WTC11 (cell line): ENCODE data around the gene WDR1. TPM values are rescaled to one million over a fixed set of nuclear protein-coding genes. Genes with fewer than 3 reads are reported as not detected.

ENCODE experiments used
- ATAC-seq: fragments of 200-7000 bp; cut with Tn5 transposase; 2 replicates; pipeline ENCODE4 v1.10.0; 2021; ENCODE audit warnings: mild to moderate bottlenecking, moderate library complexity
- CTCF ChIA-PET: fragments of 300-600 bp; sonication (Branson Sonifier 250); formaldehyde crosslinking; loops from one replicate; lab custom pipeline; 2021; ENCODE audit warnings: antibody characterized with exemption; lab: Charles Lee
- POLR2A ChIA-PET: fragments of 350-600 bp; sonication (Branson Sonifier 250); formaldehyde crosslinking; loops from one replicate; lab custom pipeline; 2021; ENCODE audit warnings: antibody characterized with exemption; lab: Charles Lee
- DNase-seq: peaks from one replicate; pipeline ENCODE4 v3.0.0; 2021; ENCODE audit warnings: low spot score
- H3K27ac Mint-ChIP-seq: 2 replicates; pipeline ENCODE4 v1.8.0; 2021; ENCODE audit warnings: mixed read lengths
- H3K27me3 Mint-ChIP-seq: 2 replicates; pipeline ENCODE4 v1.8.0; 2021; ENCODE audit warnings: low read depth, mild to moderate bottlenecking, moderate library complexity, mixed read lengths
- H3K36me3 Mint-ChIP-seq: 2 replicates; pipeline ENCODE4 v1.8.0; 2021; ENCODE audit warnings: mixed read lengths
- H3K4me1 Mint-ChIP-seq: 2 replicates; pipeline ENCODE4 v1.8.0; 2022; ENCODE audit warnings: mixed read lengths
- H3K4me3 Mint-ChIP-seq: 2 replicates; pipeline ENCODE4 v1.8.0; 2021; ENCODE audit warnings: mild to moderate bottlenecking, moderate library complexity, mixed read lengths
- H3K9me3 Mint-ChIP-seq: 2 replicates; pipeline ENCODE4 v1.8.0; 2021; ENCODE audit warnings: mixed read lengths
- HMGA2 ChIP-seq: fragments of 250-450 bp; sonication (Bioruptor Pico); IDR thresholded peaks from 2 replicates; pipeline ENCODE4 v1.4.0; 2021; ENCODE audit warnings: mild to moderate bottlenecking, moderate library complexity
- IRF2 ChIP-seq: sonication (generic); formaldehyde crosslinking; IDR thresholded peaks from 2 replicates; pipeline ENCODE4 v1.8.0; 2022; ENCODE audit warnings: low read depth, missing genetic modification reagents, borderline replicate concordance
- KAT7 ChIP-seq: sonication (generic); formaldehyde crosslinking; IDR thresholded peaks from 2 replicates; pipeline ENCODE4 v1.8.1; 2023; ENCODE audit warnings: missing genetic modification reagents, mild to moderate bottlenecking, borderline replicate concordance
- SMAD3 ChIP-seq: sonication (generic); formaldehyde crosslinking; IDR thresholded peaks from 2 replicates; pipeline ENCODE4 v1.8.0; 2022; ENCODE audit warnings: missing genetic modification reagents, mild to moderate bottlenecking, borderline replicate concordance
- SOX15 ChIP-seq: fragments of 250-450 bp; sonication (Bioruptor Pico); IDR thresholded peaks from 2 replicates; pipeline ENCODE4 v1.9.0; 2021; ENCODE audit warnings: mild to moderate bottlenecking
- TEAD4 ChIP-seq: sonication (generic); formaldehyde crosslinking; IDR thresholded peaks from 2 replicates; pipeline ENCODE4 v1.8.0; 2022; ENCODE audit warnings: mild to moderate bottlenecking, missing genetic modification reagents
- TP53 ChIP-seq: sonication (generic); formaldehyde crosslinking; IDR thresholded peaks from 2 replicates; pipeline ENCODE4 v1.8.1; 2023; ENCODE audit warnings: mild to moderate bottlenecking, missing genetic modification reagents
- ZNF423 ChIP-seq: fragments of 250-450 bp; sonication (Bioruptor Pico); IDR thresholded peaks from 2 replicates; pipeline ENCODE4 v2.1.2; 2022; ENCODE audit warnings: mild to moderate bottlenecking, moderate library complexity
- total RNA-seq: library from RNA; stranded (reverse); gene quantifications from 3 replicates; pipeline ENCODE4 v1.2.3, GENCODE V29; 2021
- TF ChIP-seq, protein P1 (sequence below): sonication (generic); formaldehyde crosslinking; IDR thresholded peaks from 2 replicates; pipeline ENCODE4 v1.8.1; 2023; ENCODE audit warnings: mild to moderate bottlenecking, missing genetic modification reagents
- TF ChIP-seq, protein P2 (sequence below): fragments of 250-450 bp; sonication (Bioruptor Pico); IDR thresholded peaks from 2 replicates; pipeline ENCODE4 v2.1.2; 2022; ENCODE audit warnings: mild to moderate bottlenecking, moderate library complexity
- TF ChIP-seq, protein P3 (sequence below): sonication (generic); formaldehyde crosslinking; IDR thresholded peaks from 2 replicates; pipeline ENCODE4 v1.8.0; 2023; ENCODE audit warnings: mild to moderate bottlenecking, missing genetic modification reagents
- TF ChIP-seq, protein P4 (sequence below): fragments of 200-600 bp; IDR thresholded peaks from 2 replicates; pipeline ENCODE4 v1.8.0; 2022; ENCODE audit warnings: antibody characterized with exemption
- TF ChIP-seq, protein P5 (sequence below): sonication (generic); formaldehyde crosslinking; IDR thresholded peaks from 2 replicates; pipeline ENCODE4 v1.8.1; 2023; ENCODE audit warnings: mild to moderate bottlenecking, missing genetic modification reagents
- TF ChIP-seq, protein P6 (sequence below): fragments of 250-450 bp; sonication (Bioruptor Pico); IDR thresholded peaks from 2 replicates; pipeline ENCODE4 v1.9.0; 2021; ENCODE audit warnings: mild to moderate bottlenecking
- TF ChIP-seq, protein P7 (sequence below): sonication (generic); formaldehyde crosslinking; IDR thresholded peaks from 2 replicates; pipeline ENCODE4 v1.8.1; 2023; ENCODE audit warnings: mild to moderate bottlenecking, missing genetic modification reagents, borderline replicate concordance
- TF ChIP-seq, protein P8 (sequence below): sonication (generic); formaldehyde crosslinking; IDR thresholded peaks from 2 replicates; pipeline ENCODE4 v1.8.0; 2022; ENCODE audit warnings: missing genetic modification reagents

Gene WDR1
- total RNA-seq, 1 experiment from 2014 or later = 288 TPM

DNA sequence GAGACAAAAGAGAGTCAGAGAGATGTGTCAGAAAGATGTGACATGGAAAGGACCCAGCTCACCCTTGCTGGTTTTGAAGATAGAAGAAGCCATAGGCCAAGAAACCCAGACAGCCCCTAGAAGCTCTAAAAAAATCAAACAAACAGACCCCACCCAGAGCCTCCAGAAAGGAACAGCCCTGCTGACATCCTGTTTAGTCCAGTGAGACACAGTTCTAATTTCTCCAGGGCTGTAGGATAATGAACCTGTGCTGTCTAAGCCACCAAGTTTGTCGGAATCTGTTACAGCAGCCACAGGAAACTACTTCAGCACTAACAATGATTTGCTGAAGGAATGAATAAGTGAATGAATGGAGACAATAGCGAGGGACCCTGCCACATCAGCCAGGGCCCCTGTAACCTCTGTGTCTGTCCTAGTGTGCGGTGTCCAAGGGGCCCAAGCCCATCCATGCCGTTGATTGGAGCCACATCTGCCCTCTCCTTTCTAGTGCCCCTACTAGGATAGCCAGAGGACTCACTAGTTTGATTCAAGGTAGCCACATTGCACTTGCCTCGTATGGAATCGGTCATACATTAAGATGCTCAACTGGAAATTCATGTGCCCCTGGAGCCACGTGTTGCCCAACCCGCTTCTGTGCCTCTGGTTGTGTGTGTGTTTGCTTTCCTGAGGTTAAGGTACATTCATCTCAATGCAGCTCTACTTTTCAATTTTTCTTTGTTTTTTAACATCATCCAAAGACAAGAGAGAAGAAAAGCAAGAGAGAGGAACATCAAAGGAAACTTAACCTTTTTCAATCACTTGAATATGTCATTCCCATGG lies 62.8 kb downstream of the WDR1 start (continued):
- TF ChIP-seq, protein P1, sequence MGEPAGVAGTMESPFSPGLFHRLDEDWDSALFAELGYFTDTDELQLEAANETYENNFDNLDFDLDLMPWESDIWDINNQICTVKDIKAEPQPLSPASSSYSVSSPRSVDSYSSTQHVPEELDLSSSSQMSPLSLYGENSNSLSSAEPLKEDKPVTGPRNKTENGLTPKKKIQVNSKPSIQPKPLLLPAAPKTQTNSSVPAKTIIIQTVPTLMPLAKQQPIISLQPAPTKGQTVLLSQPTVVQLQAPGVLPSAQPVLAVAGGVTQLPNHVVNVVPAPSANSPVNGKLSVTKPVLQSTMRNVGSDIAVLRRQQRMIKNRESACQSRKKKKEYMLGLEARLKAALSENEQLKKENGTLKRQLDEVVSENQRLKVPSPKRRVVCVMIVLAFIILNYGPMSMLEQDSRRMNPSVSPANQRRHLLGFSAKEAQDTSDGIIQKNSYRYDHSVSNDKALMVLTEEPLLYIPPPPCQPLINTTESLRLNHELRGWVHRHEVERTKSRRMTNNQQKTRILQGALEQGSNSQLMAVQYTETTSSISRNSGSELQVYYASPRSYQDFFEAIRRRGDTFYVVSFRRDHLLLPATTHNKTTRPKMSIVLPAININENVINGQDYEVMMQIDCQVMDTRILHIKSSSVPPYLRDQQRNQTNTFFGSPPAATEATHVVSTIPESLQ (CRISPR knock-in tag) = no peak

DNA sequence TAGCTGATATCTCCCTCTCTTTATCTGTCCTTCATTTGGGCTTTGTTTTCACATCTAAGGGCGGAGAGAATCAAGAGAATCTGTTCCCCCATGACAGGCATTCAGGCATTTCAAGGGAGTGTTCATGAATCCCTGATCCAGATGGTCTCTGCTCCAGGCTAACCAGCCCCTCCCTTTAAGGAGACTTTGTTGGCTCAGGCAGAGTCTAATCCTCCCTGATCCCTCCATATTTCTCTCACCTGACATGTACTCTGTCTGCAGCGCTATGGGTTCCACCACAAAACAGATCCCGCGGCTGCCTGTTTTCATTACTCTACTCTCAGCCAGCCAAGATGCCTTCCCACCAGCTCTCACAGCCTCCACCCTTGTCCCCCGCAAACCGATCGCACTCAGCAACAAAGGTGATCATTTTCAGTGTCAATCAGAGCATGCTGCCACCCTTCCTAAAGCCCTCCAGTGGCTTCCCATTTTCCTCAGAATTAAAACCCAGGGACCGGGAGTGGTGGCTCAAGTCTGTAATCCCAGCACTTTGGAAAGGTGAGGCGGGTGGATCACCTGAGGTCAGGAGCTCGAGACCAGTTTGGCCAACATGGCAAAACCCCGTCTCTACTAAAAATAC lies 65.0 kb downstream of the WDR1 start:
- Mint-ChIP-seq H3K27ac (no peak overlapping the region), H3K27me3 (no peaks in the 10 kb centered on the region; the same call in 1 of the 2 replicates), H3K4me1 (peaks cover 24% of the 10 kb centered on the region), H3K4me3 (no peak overlapping the region), H3K36me3 (no peaks in the 10 kb centered on the region), H3K9me3 (peaks cover 14% of the 10 kb centered on the region)
- CTCF ChIA-PET = interaction anchor here (0.6 to 1.6 kb wide), 3 partner anchors 12 to 158 kb away, joined by 3 to 4 read pairs (median 4); no protein-coding TSS in a partner anchor
- DNase-seq (no peak), ATAC-seq (no peak)
- POLR2A ChIA-PET = no interaction called here
- no peak for TF ChIP-seq TP53 (CRISPR knock-in tag)
- TF ChIP-seq, protein P2, sequence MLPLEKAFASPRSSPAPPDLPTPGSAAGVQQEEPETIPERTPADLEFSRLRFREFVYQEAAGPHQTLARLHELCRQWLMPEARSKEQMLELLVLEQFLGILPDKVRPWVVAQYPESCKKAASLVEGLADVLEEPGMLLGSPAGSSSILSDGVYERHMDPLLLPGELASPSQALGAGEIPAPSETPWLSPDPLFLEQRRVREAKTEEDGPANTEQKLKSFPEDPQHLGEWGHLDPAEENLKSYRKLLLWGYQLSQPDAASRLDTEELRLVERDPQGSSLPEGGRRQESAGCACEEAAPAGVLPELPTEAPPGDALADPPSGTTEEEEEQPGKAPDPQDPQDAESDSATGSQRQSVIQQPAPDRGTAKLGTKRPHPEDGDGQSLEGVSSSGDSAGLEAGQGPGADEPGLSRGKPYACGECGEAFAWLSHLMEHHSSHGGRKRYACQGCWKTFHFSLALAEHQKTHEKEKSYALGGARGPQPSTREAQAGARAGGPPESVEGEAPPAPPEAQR (CRISPR knock-in tag) = no peak
- TF ChIP-seq, protein P3, sequence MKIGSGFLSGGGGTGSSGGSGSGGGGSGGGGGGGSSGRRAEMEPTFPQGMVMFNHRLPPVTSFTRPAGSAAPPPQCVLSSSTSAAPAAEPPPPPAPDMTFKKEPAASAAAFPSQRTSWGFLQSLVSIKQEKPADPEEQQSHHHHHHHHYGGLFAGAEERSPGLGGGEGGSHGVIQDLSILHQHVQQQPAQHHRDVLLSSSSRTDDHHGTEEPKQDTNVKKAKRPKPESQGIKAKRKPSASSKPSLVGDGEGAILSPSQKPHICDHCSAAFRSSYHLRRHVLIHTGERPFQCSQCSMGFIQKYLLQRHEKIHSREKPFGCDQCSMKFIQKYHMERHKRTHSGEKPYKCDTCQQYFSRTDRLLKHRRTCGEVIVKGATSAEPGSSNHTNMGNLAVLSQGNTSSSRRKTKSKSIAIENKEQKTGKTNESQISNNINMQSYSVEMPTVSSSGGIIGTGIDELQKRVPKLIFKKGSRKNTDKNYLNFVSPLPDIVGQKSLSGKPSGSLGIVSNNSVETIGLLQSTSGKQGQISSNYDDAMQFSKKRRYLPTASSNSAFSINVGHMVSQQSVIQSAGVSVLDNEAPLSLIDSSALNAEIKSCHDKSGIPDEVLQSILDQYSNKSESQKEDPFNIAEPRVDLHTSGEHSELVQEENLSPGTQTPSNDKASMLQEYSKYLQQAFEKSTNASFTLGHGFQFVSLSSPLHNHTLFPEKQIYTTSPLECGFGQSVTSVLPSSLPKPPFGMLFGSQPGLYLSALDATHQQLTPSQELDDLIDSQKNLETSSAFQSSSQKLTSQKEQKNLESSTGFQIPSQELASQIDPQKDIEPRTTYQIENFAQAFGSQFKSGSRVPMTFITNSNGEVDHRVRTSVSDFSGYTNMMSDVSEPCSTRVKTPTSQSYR (CRISPR knock-in tag) = no peak
- TF ChIP-seq, protein P4, sequence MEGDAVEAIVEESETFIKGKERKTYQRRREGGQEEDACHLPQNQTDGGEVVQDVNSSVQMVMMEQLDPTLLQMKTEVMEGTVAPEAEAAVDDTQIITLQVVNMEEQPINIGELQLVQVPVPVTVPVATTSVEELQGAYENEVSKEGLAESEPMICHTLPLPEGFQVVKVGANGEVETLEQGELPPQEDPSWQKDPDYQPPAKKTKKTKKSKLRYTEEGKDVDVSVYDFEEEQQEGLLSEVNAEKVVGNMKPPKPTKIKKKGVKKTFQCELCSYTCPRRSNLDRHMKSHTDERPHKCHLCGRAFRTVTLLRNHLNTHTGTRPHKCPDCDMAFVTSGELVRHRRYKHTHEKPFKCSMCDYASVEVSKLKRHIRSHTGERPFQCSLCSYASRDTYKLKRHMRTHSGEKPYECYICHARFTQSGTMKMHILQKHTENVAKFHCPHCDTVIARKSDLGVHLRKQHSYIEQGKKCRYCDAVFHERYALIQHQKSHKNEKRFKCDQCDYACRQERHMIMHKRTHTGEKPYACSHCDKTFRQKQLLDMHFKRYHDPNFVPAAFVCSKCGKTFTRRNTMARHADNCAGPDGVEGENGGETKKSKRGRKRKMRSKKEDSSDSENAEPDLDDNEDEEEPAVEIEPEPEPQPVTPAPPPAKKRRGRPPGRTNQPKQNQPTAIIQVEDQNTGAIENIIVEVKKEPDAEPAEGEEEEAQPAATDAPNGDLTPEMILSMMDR = no peak
- TF ChIP-seq TEAD4 (CRISPR knock-in tag) = no peak
- TF ChIP-seq, protein P5, sequence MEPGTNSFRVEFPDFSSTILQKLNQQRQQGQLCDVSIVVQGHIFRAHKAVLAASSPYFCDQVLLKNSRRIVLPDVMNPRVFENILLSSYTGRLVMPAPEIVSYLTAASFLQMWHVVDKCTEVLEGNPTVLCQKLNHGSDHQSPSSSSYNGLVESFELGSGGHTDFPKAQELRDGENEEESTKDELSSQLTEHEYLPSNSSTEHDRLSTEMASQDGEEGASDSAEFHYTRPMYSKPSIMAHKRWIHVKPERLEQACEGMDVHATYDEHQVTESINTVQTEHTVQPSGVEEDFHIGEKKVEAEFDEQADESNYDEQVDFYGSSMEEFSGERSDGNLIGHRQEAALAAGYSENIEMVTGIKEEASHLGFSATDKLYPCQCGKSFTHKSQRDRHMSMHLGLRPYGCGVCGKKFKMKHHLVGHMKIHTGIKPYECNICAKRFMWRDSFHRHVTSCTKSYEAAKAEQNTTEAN (CRISPR knock-in tag) = no peak
- TF ChIP-seq, protein P6, sequence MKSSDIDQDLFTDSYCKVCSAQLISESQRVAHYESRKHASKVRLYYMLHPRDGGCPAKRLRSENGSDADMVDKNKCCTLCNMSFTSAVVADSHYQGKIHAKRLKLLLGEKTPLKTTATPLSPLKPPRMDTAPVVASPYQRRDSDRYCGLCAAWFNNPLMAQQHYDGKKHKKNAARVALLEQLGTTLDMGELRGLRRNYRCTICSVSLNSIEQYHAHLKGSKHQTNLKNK (CRISPR knock-in tag) = no peak
- TF ChIP-seq HMGA2 = no peak
- TF ChIP-seq, protein P7, sequence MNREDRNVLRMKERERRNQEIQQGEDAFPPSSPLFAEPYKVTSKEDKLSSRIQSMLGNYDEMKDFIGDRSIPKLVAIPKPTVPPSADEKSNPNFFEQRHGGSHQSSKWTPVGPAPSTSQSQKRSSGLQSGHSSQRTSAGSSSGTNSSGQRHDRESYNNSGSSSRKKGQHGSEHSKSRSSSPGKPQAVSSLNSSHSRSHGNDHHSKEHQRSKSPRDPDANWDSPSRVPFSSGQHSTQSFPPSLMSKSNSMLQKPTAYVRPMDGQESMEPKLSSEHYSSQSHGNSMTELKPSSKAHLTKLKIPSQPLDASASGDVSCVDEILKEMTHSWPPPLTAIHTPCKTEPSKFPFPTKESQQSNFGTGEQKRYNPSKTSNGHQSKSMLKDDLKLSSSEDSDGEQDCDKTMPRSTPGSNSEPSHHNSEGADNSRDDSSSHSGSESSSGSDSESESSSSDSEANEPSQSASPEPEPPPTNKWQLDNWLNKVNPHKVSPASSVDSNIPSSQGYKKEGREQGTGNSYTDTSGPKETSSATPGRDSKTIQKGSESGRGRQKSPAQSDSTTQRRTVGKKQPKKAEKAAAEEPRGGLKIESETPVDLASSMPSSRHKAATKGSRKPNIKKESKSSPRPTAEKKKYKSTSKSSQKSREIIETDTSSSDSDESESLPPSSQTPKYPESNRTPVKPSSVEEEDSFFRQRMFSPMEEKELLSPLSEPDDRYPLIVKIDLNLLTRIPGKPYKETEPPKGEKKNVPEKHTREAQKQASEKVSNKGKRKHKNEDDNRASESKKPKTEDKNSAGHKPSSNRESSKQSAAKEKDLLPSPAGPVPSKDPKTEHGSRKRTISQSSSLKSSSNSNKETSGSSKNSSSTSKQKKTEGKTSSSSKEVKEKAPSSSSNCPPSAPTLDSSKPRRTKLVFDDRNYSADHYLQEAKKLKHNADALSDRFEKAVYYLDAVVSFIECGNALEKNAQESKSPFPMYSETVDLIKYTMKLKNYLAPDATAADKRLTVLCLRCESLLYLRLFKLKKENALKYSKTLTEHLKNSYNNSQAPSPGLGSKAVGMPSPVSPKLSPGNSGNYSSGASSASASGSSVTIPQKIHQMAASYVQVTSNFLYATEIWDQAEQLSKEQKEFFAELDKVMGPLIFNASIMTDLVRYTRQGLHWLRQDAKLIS = no peak
- TF ChIP-seq ZNF423 = no peak
- TF ChIP-seq SOX15 (CRISPR knock-in tag) = no peak
- TF ChIP-seq IRF2 (CRISPR knock-in tag) = no peak
- TF ChIP-seq, protein P8, sequence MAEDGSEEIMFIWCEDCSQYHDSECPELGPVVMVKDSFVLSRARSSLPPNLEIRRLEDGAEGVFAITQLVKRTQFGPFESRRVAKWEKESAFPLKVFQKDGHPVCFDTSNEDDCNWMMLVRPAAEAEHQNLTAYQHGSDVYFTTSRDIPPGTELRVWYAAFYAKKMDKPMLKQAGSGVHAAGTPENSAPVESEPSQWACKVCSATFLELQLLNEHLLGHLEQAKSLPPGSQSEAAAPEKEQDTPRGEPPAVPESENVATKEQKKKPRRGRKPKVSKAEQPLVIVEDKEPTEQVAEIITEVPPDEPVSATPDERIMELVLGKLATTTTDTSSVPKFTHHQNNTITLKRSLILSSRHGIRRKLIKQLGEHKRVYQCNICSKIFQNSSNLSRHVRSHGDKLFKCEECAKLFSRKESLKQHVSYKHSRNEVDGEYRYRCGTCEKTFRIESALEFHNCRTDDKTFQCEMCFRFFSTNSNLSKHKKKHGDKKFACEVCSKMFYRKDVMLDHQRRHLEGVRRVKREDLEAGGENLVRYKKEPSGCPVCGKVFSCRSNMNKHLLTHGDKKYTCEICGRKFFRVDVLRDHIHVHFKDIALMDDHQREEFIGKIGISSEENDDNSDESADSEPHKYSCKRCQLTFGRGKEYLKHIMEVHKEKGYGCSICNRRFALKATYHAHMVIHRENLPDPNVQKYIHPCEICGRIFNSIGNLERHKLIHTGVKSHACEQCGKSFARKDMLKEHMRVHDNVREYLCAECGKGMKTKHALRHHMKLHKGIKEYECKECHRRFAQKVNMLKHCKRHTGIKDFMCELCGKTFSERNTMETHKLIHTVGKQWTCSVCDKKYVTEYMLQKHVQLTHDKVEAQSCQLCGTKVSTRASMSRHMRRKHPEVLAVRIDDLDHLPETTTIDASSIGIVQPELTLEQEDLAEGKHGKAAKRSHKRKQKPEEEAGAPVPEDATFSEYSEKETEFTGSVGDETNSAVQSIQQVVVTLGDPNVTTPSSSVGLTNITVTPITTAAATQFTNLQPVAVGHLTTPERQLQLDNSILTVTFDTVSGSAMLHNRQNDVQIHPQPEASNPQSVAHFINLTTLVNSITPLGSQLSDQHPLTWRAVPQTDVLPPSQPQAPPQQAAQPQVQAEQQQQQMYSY (CRISPR knock-in tag) = no peak
- no peak for TF ChIP-seq SMAD3 (CRISPR knock-in tag)
- no peak for TF ChIP-seq KAT7 (CRISPR knock-in tag)
